Neural progenitor cell (in vitro differentiated cells): Measurements from ENCODE around the gene ABCG8.

Experiments used
- EZH2 ChIP-seq: fragments of 200-600 bp; sonication (generic); IDR thresholded peaks from 2 replicates; pipeline ENCODE4 v1.6.1; 2017; ENCODE audit warnings: antibody characterized with exemption, mild to moderate bottlenecking, moderate library complexity
- TF ChIP-seq, protein P1 (sequence below): fragments of 200-600 bp; sonication (generic); IDR thresholded peaks from 2 replicates; pipeline ENCODE4 v1.5.1; 2017; ENCODE audit warnings: antibody characterized with exemption, mild to moderate bottlenecking

GRCh38 chr2:43802135-43802534 is 36.6 kb upstream of the ABCG8 start:
- no peak for TF ChIP-seq EZH2
- TF ChIP-seq, protein P1, sequence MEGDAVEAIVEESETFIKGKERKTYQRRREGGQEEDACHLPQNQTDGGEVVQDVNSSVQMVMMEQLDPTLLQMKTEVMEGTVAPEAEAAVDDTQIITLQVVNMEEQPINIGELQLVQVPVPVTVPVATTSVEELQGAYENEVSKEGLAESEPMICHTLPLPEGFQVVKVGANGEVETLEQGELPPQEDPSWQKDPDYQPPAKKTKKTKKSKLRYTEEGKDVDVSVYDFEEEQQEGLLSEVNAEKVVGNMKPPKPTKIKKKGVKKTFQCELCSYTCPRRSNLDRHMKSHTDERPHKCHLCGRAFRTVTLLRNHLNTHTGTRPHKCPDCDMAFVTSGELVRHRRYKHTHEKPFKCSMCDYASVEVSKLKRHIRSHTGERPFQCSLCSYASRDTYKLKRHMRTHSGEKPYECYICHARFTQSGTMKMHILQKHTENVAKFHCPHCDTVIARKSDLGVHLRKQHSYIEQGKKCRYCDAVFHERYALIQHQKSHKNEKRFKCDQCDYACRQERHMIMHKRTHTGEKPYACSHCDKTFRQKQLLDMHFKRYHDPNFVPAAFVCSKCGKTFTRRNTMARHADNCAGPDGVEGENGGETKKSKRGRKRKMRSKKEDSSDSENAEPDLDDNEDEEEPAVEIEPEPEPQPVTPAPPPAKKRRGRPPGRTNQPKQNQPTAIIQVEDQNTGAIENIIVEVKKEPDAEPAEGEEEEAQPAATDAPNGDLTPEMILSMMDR: no peak
